Activated naive CD4-positive, alpha-beta T cell treated with Interleukin-2 at 50 U/mL for 16 hours (primary cell): ENCODE data around the gene HNRNPA0.
A peak's percentile ranks its signal among the peaks of the same experiment; 100 is the strongest.
"Not testable (repeated sequence)": the region's sequence is repeated elsewhere in the genome, so short reads cannot be mapped to it uniquely, and the experiment has no call there.

Experiments used
- DNase-seq: peaks from one replicate; pipeline ENCODE4 v3.0.0-alpha.2; 2020

The HNRNPA0 gene

GRCh38 chr5:137754188-137754960 lies at the start of gene HNRNPA0:
Gene HNRNPA0 (minus strand): TSS chr5:137754363. CDS start chr5:137754066, 297 bp downstream.
- DNase-seq, result peak; percentile 98

GRCh38 chr5:137802282-137803210 lies 48.4 kb upstream of the HNRNPA0 start:
- no peak for DNase-seq

GRCh38 chr5:137800700-137801411 lies 46.7 kb upstream of the HNRNPA0 start:
- DNase-seq, result no peak

GRCh38 chr5:137796279-137796678 lies 42.1 kb upstream of the HNRNPA0 start:
- DNase-seq, result no peak

GRCh38 chr5:137794863-137795262 lies 40.7 kb upstream of the HNRNPA0 start:
- DNase-seq, result no peak

- DNase-seq, result no peak
Measured at GRCh38 chr5:137792303-137792702, 38.1 kb upstream of the HNRNPA0 start.

GRCh38 chr5:137791799-137792198 lies 37.6 kb upstream of the HNRNPA0 start:
- no peak for DNase-seq

GRCh38 chr5:137791387-137791786 lies 37.2 kb upstream of the HNRNPA0 start:
- DNase-seq, result no peak

GRCh38 chr5:137788560-137788959 lies 34.4 kb upstream of the HNRNPA0 start:
- DNase-seq, result not testable (repeated sequence)

- no peak for DNase-seq
Measured at GRCh38 chr5:137782984-137783536, 28.9 kb upstream of the HNRNPA0 start.

GRCh38 chr5:137782055-137782454 lies 27.9 kb upstream of the HNRNPA0 start:
- DNase-seq, result no peak

GRCh38 chr5:137778772-137779564 lies 24.8 kb upstream of the HNRNPA0 start:
- no peak for DNase-seq

- DNase-seq, result not testable (repeated sequence)
Measured at GRCh38 chr5:137767937-137768336, 13.8 kb upstream of the HNRNPA0 start.

- DNase-seq, result no peak
Measured at GRCh38 chr5:137761566-137761965, 7.4 kb upstream of the HNRNPA0 start.

GRCh38 chr5:137760719-137761516 lies 6.8 kb upstream of the HNRNPA0 start:
- no peak for DNase-seq

GRCh38 chr5:137760294-137760693 lies 6.1 kb upstream of the HNRNPA0 start:
- no peak for DNase-seq

GRCh38 chr5:137758715-137759306 lies 4.6 kb upstream of the HNRNPA0 start:
- DNase-seq, result no peak

- DNase-seq, result no peak
Measured at GRCh38 chr5:137758121-137758520, 4.0 kb upstream of the HNRNPA0 start.

GRCh38 chr5:137757634-137758033 lies 3.5 kb upstream of the HNRNPA0 start:
- no peak for DNase-seq

- DNase-seq, result no peak
Measured at GRCh38 chr5:137754961-137755762, 999 bp upstream of the HNRNPA0 start.
